Neuron (in vitro differentiated cells): ENCODE results near the gene CA10.

Experiments used
- H2AFZ ChIP-seq: one replicate; pipeline ENCODE4 v1.6.1; 2013; ENCODE audit warnings: low read depth, mild to moderate bottlenecking, inconsistent platforms, low read length, moderate library complexity
- H3K27me3 ChIP-seq: one replicate; pipeline ENCODE4 v1.6.1; 2013; ENCODE audit warnings: low read length; ENCODE audit not compliant: insufficient read depth
- H3K36me3 ChIP-seq: one replicate; pipeline ENCODE4 v1.6.1; 2013; ENCODE audit warnings: low read length; ENCODE audit not compliant: insufficient read depth
- H3K4me1 ChIP-seq: one replicate; pipeline ENCODE4 v1.6.1; 2013; ENCODE audit warnings: low read length; ENCODE audit not compliant: insufficient read depth
- H3K4me3 ChIP-seq: 2 replicates; pipeline ENCODE4 v1.5.1; 2013; ENCODE audit warnings: mild to moderate bottlenecking, low read length, moderate library complexity
- H3K9me3 ChIP-seq: one replicate; pipeline ENCODE4 v1.6.1; 2013; ENCODE audit warnings: low read length

CA10 gene

DNA sequence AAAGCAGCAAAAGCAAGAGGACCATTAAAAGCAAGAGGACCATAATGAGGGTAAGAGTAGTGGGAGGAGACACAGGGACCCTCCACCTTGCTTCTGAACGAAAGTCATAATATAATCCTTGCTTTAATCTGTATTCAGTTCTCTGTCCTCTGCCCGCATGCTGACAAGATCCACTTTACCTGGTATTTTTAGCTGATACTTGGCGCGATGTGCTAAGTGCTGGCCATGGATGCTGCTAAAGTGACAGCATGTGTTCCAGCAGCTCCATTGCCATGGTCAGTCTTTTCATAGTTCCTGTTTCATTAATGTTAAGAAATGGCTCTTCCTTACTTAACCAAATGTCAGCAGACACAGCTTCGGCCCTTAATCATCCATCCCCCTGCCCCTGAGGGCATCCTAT, 86.8 kb downstream of the CA10 start:
- H3K27me3 ChIP-seq = no peaks in the 10 kb centered on the region
- no peaks in the 10 kb centered on the region for H3K4me1 ChIP-seq
- H3K4me3 ChIP-seq = no peak overlapping the region
- no peak overlapping the region for H2AFZ ChIP-seq
- H3K9me3 ChIP-seq = no peaks in the 10 kb centered on the region
- no peaks in the 10 kb centered on the region for H3K36me3 ChIP-seq

DNA sequence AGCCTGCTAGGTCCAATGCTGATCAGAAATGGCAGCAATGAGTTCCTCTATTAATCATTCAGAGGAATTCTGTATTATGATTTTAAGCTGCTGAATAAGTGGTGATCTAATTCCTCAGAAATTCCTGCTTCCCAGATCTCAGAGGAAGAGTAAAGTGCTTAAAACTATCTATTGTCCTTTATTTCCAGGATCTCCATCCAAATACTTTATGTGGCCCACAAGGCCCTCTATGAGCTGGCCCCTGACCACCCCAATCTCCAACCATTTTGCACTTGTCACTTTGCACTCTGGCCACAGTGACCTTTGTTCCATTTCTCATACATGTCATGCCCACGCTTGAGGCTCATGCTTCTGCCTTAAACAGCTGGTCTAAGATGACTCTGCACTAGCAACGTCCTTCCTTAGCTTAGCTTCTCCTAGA, 93.7 kb downstream of the CA10 start:
- no peaks in the 10 kb centered on the region for H3K9me3 ChIP-seq
- no peaks in the 10 kb centered on the region for H3K4me1 ChIP-seq
- H3K4me3 ChIP-seq = no peak overlapping the region
- no peaks in the 10 kb centered on the region for H3K27me3 ChIP-seq
- H2AFZ ChIP-seq = no peak overlapping the region
- no peaks in the 10 kb centered on the region for H3K36me3 ChIP-seq

DNA sequence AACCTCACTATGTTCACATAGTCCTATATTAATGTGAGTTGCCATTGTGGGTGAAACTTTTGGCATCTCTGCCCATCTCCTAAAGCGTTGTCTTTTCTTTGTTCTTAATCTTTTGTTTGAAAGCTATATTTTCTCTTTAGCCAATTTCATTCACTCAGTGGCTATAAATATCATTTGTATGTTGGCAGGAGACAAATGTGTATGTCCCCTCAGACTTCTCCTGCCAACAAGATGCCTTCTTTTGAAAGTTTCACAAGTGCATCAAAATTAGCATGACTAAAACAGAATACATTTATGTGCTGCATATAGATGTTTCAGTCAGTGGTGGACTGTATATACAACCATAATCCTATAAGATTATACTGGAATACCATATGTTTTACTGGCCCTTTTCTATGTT, 109.0 kb downstream of the CA10 start:
- no peaks in the 10 kb centered on the region for H3K9me3 ChIP-seq
- no peak overlapping the region for H2AFZ ChIP-seq
- no peaks in the 10 kb centered on the region for H3K36me3 ChIP-seq
- no peak overlapping the region for H3K4me3 ChIP-seq
- H3K4me1 ChIP-seq = no peaks in the 10 kb centered on the region
- no peaks in the 10 kb centered on the region for H3K27me3 ChIP-seq

DNA sequence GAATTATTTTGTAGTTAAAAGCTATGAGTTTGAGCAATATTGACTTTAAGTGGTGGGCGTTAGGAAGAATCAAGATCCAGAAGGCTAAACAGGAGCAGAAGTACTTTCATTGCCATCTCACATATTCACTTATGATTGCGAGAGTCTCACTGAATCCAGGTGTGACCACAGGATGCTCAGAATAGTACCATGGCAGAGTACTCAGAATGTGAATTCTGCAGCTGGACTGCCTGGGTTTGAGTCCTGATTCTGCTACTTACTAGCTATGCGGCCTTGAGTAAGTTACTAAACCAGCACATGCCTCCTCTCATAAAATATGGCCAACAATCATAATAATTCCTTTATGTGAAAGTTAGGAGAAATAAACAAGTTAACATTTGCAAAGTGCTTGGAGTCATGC, 109.5 kb downstream of the CA10 start:
- Histone ChIP-seq H3K36me3 (no peaks in the 10 kb centered on the region), H3K9me3 (no peaks in the 10 kb centered on the region), H3K27me3 (no peaks in the 10 kb centered on the region), H3K4me3 (no peak overlapping the region), H3K4me1 (no peaks in the 10 kb centered on the region), H2AFZ (no peak overlapping the region)

DNA sequence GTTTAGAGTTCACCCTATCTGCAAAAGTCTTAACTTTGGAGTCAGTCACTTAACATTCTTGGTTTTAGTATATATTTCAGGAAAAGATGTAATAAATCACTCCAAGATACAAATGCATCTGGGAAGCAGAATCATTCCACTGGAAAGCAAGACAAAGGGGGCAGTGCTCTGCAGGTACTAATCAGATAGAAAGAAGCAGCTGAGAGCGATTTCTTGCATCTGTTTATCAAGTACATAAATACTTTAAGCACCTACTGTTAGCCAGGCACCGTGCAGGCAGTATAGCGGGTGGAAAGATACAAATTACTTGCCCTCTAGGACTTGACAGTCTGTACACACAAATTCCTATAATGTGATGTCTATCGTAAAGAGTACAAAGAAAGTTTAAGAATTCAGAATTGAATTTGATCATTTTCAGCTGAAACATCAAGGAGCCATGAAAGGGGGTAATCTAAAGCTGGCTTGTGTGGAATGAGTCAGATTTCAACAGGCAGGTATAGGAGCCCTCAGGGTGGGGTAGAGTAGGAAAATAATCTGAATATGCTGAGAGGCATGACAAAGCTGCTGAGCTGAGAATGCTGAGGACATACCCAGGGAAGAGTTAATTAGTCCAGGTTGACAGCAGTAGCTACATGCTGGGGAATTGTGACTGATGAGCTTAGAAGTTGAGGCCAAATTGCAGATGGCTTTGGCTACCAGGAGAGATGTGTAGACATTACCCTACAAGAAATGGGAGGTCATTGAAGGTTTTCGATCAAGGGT, 110.2 kb downstream of the CA10 start:
- H3K4me1 ChIP-seq = no peaks in the 10 kb centered on the region
- H2AFZ ChIP-seq = no peak overlapping the region
- H3K9me3 ChIP-seq = no peaks in the 10 kb centered on the region
- H3K27me3 ChIP-seq = no peaks in the 10 kb centered on the region
- H3K4me3 ChIP-seq = no peak overlapping the region
- no peaks in the 10 kb centered on the region for H3K36me3 ChIP-seq

DNA sequence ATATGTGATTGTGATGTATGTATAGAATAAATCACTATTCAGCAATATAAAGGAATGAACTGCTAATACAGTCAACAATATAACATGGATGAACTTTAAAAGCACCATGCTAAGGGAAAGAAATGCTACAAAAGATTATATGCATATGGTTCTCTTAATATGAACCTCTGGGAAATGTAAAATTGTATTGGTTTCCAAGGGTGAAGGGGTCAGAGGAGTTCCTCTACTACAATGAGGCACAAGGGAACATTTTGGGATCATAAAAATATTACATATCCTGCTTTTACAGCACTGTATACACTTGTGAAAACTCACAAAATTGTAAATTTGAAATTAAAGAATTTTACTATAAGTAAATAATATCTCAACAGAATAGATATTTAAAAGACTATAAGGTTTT, 111.4 kb downstream of the CA10 start:
- H2AFZ ChIP-seq = no peak overlapping the region
- H3K36me3 ChIP-seq = no peaks in the 10 kb centered on the region
- H3K27me3 ChIP-seq = no peaks in the 10 kb centered on the region
- no peak overlapping the region for H3K4me3 ChIP-seq
- H3K9me3 ChIP-seq = no peaks in the 10 kb centered on the region
- no peaks in the 10 kb centered on the region for H3K4me1 ChIP-seq

DNA sequence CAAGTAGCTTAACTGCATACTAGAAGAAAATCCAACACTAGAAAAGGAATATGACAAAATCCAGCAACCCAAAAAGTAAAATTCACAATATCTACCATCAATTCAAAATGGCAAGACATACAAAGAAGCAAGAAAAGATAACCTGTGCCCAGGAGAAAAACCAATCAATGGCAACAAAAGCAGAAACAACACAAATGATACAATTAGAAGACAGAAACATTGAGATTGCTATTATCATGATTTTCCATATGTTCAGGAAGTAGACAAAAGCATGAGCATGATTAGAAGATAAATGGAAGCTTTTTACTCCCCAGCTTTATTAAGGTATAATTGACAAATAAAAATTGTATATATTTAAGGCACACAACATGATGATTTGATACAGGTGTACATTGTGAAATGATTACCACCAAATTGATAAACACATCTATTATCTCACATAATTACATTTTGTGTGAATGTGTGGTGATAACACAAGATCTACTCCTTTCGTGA, 117.3 kb downstream of the CA10 start:
- Histone ChIP-seq H3K4me3 (no peak overlapping the region), H3K9me3 (no peaks in the 10 kb centered on the region), H3K4me1 (no peaks in the 10 kb centered on the region), H3K27me3 (no peaks in the 10 kb centered on the region), H2AFZ (no peak overlapping the region), H3K36me3 (no peaks in the 10 kb centered on the region)

DNA sequence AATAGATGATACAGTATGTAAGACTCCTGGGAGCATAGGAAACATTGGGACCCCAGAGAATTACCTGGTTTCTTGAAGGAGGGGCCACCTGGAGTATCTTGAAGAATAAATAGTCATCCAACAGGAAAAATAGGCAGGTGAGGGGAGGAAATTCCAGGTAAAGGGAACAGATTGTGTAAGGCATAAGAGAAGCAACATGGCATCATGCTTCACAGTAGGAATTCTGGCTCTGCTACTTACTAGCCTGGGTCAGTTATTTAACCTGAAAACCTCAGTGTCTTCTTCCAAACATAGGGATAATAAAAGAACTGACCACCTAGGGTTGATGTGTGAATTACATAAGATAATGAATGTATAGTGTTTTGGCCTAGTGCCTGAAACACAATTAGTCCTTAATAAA, 122.1 kb downstream of the CA10 start:
- H3K9me3 ChIP-seq = no peaks in the 10 kb centered on the region
- H2AFZ ChIP-seq = no peak overlapping the region
- H3K27me3 ChIP-seq = no peaks in the 10 kb centered on the region
- H3K4me1 ChIP-seq = peaks cover 9% of the 10 kb centered on the region
- H3K4me3 ChIP-seq = no peak overlapping the region
- H3K36me3 ChIP-seq = no peaks in the 10 kb centered on the region

DNA sequence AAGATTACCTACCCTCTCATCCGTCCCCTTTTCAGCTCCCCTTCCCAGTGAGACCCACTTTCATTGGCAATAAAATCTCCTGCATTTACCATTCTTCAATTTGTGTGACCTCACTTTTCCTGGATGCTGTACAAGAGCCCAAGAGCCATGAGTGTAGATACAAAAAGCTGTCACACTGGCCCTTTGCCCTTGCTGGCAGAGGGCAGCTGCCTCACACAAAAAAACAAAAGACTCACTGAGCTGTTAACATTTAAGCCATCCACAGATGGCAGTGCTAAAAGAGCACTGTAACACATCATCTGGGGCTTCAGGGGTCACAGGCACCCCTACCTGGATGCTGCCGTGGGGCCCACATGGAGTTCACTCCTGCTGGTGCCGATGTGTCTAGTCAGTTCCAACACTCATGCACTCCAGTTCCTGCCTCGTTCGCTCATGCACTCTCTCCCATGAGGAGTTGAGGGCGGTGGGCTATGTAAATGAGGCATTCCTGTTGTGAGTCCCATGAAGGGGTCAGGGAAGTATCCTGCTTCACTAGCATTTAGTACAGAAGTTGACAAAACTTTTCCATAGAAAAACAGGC, 123.1 kb downstream of the CA10 start:
- peaks cover 9% of the 10 kb centered on the region for H3K4me1 ChIP-seq
- H2AFZ ChIP-seq = no peak overlapping the region
- no peaks in the 10 kb centered on the region for H3K36me3 ChIP-seq
- H3K4me3 ChIP-seq = no peak overlapping the region
- no peaks in the 10 kb centered on the region for H3K9me3 ChIP-seq
- no peaks in the 10 kb centered on the region for H3K27me3 ChIP-seq

DNA sequence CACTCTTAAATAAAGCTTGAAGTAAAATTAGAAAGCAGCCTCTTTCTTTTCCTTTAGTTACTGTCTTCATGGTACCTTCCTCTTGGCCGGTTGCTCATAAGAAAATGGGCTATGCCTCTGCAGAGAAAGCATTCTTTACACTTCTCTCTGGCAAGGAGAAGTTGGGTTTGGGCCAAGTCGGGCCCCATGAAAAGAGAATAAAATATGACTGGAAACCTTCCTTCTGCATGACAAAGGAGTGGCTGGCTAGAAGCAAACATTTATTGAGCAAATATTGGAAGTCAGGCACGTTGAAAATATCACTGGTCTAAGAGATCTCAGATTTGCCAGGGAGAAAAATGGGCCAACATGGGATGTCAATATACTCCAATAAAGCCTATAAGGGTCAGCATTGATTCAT, 126.1 kb downstream of the CA10 start:
- no peaks in the 10 kb centered on the region for H3K27me3 ChIP-seq
- no peaks in the 10 kb centered on the region for H3K36me3 ChIP-seq
- H3K4me3 ChIP-seq = no peak overlapping the region
- H3K9me3 ChIP-seq = no peaks in the 10 kb centered on the region
- peaks cover 9% of the 10 kb centered on the region for H3K4me1 ChIP-seq
- H2AFZ ChIP-seq = no peak overlapping the region

DNA sequence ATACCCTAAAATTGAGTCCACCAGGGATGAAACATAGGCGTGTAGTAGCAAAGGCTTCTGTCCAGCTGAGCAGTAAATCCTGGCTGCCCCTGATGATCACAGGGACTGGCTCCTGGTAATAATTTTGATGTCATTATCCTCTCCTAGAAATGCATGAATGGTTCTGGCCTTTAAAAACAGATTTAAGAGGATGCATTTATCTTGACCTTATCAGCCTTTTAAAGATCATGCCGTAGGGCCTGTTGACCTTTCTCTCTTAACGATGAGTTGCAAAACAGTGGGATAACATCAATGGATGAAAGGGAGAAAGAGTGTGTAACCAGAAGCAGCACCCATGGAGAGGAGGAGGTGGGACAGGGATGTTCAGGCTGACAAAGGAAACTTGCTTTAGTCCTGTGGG, 128.5 kb downstream of the CA10 start:
- H2AFZ ChIP-seq = no peak overlapping the region
- H3K4me1 ChIP-seq = peaks cover 2% of the 10 kb centered on the region
- no peaks in the 10 kb centered on the region for H3K9me3 ChIP-seq
- H3K4me3 ChIP-seq = no peak overlapping the region
- no peaks in the 10 kb centered on the region for H3K27me3 ChIP-seq
- no peaks in the 10 kb centered on the region for H3K36me3 ChIP-seq

DNA sequence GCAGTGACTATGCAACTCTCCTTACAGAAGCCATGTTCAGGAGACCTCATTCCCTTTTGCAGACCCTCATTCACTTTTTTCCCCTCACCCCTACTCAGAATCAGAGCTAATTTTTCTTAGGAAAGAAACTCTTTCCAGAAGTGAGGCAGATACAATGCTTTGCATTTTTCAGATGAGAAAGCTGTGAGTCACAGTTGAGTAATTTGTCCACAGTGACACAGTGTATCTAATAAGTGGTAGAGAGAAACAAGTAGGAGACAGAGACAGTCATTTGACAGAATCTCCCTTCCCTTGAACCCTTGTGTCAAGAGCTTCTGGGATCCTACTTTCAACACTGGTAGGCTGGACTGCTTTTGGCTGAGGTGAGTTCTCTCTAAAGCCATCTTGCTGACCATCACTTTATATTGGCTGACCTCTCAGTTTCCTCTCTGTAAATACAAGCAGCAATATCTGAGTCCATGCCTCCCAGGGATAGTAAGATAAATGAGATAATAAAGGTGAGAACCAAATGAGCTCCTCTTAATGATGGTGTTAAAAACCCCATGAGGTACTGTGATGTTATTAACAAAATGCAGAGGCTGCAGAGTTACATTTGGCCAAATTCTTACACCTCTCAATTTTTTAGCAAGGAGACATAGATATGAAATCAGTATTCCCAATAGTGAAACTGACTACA, 130.8 kb downstream of the CA10 start:
- Histone ChIP-seq H3K27me3 (no peaks in the 10 kb centered on the region), H3K4me1 (no peaks in the 10 kb centered on the region), H3K36me3 (no peaks in the 10 kb centered on the region), H2AFZ (no peak overlapping the region), H3K9me3 (no peaks in the 10 kb centered on the region), H3K4me3 (no peak overlapping the region)

DNA sequence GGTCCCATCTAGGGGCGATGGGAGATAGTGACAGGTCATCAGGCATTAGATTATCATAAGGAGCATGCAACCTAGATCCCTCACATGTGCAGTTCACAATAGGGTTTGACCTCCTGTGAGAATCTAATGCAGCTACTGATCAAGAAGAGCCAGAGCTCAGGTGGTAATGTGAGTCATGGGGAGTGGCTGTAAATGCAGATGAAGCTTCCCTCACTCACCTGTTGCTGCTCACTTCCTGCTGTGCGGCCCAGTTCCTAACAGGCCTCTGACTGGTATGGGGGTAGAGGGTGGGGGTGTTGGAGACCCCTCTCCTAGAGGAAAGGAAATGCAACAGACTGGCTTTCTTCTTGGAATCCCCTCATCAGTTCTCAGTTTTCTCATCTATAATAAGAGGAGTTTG, 131.4 kb downstream of the CA10 start:
- no peak overlapping the region for H3K4me3 ChIP-seq
- H2AFZ ChIP-seq = no peak overlapping the region

More for the DNA sequence above, 131.4 kb downstream of the CA10 start:
- no peaks in the 10 kb centered on the region for H3K27me3 ChIP-seq
- no peaks in the 10 kb centered on the region for H3K36me3 ChIP-seq
- H3K4me1 ChIP-seq = no peaks in the 10 kb centered on the region
- H3K9me3 ChIP-seq = no peaks in the 10 kb centered on the region
